AG20443 (cell line): ENCODE results near the gene SLC39A1.

Experiments
- DNase-seq: peaks from one replicate; pipeline ENCODE4 v3.0.0; 2012; ENCODE audit warnings: low spot score, mixed read lengths

The SLC39A1 gene

DNA sequence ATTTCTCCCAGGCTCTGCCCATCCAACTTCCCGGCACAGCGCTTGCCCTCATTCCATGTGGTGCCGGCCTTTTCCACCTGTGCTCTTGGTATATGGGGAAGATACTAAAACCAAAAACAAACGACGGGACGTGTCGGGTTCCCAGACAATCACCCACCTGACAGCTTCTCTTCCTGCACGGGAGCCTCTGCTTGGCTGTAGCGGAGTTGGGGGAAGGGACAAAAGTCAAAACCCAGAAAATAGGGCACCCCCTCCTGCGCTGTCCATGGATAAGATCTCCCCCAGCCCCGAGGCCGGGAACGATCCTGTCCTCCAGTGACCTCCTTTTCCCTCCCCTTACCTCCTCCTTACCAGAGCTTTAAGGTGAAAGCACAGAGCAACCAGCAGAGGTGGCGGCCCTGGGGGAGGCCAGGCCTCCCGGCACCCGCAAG is 13.5 kb upstream of the SLC39A1 start:
- DNase-seq: no peak

DNA sequence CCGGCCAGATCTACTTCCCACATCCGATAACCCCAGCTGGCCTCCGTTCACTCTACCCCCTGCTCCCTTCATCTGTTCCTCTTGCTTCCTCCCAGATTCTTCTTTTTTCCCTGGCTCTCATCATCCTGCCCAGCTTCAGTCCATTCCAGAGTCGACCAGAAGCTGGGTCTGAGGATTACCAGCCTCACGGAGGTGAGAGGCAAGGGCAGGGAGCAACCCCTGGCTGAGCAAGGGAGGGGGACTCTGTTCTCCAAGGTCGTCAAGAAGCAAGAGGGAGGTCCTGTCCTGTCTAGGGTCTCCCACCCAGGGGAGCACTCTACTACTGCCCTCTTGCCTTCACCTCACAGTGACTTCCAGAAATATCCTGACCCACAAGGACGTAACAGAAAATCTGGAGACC is 10.2 kb upstream of the SLC39A1 start:
- DNase-seq: no peak

DNA sequence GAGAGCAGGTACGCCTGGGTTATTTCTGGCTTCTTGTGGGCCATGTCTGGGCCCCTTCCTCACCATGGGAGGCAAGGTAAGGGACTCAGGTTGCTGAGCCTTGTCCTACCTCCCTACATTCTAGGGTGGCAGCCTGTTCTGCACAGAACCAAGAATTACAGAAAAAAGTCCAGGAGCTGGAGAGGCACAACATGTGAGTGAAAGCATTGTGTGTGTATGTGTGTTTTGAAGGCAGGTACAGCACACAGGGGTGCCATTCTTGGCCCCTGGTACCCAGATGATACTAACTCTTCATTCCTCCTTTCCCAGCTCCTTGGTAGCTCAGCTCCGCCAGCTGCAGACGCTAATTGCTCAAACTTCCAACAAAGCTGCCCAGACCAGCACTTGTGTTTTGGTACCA is 9.7 kb upstream of the SLC39A1 start:
- DNase-seq: no peak

DNA sequence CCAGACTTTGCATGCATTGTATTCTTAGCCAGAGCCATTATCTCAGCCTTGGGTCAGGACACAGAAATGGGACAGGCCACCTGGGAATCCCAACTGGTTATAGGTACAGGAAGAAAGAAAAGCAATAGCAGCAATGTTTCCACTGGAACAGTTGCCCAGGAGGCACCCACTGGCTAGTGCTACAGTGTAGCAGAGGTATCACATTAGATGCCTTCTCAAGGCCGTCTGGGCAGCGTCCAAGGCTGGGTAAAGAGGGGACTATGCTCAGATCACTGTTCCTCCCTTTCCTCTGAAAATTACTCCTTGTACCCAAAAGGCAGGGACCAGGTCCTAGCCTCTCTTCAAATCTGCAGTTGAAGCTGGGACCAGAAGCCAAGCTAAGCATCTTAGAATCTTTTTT is 7.0 kb upstream of the SLC39A1 start:
- DNase-seq: no peak

DNA sequence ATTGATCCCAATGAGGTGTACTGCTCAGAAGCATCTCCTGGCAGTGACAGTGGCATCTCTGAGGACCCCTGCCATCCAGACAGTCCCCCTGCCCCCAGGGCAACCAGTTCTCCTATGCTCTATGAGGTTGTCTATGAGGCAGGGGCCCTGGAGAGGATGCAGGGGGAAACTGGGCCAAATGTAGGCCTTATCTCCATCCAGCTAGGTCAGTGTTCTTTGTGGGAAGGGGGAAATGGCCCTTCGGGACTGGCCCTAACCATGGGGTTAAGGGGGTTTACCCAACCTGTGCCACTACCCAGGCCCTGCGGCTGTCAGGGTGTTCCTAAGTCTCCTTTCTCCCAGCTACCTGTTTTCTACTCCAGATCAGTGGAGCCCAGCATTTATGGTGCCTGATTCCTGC is 5.6 kb upstream of the SLC39A1 start:
- DNase-seq: no peak

DNA sequence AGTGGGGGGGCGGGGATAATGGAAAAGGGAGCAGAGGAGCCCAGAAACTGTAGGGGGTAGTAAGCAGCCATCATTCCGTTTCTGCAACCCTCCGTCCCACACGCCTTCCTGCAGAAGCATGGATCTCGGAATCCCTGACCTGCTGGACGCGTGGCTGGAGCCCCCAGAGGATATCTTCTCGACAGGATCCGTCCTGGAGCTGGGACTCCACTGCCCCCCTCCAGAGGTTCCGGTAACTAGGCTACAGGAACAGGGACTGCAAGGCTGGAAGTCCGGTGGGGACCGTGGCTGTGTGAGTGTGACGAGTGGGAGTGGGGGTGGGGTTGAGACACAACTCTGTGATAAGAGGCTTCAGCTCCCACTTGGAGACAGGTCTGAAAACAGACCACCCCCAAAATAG is 5.1 kb upstream of the SLC39A1 start:
- no peak for DNase-seq

DNA sequence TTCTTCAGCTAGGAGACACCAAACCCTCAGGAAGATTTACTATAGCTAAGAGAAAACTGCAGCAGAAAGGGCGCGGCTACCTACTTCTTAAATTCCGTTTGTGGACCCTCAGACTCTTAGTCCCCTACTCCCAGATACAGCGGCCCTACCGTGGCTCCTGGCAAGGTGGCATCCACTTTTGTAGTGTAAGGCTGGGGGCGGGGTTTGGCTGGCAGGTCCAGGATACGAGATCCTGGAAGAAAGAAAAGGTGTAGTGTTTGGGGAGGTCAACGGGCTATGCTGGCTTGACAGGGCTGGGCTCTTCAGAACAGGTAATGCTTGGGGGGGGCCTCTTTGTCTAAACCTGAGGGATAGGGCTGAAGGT is 4.6 kb upstream of the SLC39A1 start:
- no peak for DNase-seq

DNA sequence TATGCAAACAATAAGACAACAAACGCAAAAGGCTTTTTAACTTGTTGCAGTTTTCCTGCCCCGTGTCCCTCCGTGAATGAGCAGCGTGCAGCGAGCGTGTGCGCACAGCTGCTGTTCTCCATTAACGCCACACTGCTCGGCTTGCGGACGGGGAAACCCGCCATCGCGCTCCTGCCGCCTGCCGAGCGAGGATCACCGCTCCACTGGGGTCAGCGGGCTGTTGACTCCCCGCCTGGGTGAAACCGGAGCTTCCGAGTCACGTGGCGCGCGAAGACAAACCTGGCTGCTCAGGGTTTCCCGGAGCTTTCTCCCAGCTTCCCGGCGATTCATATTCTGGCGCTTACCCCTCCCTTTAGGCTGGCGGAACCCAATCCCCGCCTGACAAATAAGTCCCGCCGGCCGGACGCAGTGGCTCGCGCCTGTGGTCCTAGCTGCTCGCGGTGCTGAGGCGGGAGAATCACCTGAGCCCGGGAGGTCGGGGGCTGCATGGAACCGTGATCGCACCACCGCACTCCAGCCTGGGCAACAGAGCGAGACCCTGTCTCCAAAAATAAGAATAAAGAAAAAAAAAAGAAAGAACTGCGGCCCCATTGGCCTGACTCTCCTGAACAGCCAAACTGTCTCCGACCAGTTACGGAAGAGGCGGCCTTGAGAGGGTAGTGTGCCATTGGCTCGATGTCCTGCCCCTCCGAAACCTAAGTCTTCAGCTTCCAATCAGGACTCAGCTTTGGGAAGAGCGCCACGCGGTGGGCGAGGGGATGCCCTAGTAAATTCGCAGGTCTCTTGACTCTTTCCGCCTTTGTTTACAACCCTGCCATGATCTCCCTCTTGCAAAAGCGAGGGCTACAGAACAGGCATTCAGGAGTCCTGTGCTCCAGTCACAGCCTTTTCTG is 4.0 kb upstream of the SLC39A1 start, which contains the start of gene CREB3L4:
TSS of gene CREB3L4 (plus strand) at position 796 of the 893 bp plus-strand sequence. CDS start 624 bp downstream, outside the sequence.
- peak; percentile 92 for DNase-seq

DNA sequence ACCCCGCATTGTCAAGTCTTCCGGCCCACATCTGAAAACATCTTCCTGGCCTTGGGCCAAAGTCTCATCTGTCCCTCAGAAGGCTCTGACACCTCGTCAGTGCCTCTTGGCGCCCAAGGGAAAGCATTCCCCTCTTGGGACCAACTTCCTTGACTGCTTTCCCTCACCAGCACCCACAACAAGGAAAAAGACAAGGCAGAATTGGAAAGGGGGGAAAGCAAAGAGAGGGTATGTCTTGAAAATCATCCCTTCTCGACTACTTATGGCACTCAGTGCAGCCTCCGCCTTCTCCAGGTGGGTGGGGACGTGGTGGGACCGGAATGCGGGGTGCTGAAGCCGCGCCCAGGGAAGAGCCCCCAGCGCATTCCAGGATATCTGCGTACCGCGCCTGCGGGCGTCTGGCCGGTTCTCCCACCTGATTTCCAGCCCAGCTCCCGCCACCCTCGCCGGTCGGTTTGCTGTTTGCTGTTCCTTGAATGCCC is 554 bp upstream of the SLC39A1 start:
- peak; percentile 26 for DNase-seq

DNA sequence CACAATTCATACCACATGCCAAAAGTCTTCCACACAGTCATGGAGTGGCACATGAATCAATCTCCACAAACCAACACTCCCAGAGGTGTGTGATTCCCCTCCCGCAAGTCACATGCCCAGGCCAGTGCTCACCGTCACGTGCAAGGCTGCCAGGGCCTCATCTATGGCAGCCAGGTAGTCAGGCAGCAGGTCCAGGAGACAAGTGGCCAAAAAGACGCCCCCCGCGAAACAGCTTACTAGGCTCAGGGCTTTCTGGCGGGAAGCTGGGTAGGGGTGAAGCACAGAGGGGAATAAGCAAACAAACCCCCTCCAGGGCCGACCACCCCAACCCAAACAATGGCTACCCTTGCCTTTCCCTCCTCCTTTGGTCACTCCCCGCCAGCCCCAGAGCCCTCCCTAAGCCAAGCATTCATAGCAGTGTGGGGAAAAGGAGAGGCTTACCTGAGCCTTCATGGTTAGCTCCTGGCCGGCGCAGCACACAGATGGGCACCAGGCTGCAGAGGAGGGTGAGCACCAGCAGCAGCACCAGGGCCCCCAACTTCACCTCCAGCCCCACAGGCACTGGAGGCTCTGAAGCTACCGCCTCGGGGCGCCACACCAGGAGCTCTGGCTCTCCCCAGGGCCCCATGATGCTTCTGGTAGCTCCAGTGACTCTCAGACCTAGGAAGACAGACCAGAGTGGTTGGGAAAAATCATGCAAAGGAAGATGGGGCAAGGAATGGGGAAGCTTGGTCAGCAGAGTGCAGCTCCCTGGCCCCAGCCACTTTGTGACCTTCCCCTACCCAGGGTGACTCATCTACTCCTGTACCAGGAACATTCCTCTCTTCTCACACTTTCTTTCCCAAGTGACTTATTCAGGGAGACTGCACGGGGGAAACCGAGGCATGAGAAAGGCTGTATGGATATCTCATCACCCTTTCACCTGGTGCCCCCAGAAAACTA is 978 bp downstream of the SLC39A1 start:
- peak; percentile 58 for DNase-seq

DNA sequence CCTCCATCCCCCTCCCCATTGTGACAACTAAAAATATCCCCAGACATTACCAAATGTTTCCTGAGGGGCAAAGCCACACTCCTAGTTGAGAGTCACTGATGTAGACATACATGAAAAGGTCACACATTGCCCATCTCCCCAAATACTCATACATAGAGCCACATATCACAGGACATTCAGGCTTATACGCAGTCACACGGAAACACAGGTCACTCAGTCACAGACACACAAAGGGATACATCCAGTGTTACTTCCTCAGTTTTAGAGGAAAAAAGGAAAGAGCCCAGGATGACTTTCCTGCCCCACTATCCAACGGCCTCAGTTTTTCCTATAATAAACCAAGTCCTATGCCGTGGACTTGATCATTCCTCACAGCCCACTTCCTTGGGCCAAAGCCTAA is 1.9 kb downstream of the SLC39A1 start:
- DNase-seq: no peak

DNA sequence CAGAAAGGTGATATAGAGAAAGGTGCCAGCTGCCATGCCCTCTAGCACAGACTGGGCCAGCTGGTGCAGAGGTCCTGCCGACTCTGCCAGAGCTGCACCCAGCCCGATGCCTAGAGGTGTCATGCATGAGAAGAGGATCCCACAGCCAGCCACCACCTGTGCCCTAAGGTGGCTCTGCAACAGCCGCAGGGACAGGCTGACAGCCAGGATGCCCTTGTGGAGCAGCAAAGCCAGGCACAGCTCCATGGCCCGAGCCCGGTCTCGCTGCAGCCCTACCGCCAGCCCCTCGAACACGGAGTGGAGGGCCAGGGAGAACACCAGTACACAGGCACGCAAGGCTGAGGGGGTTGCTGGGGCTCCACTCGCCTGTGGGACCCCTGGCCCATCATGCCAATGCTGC is 3.1 kb downstream of the SLC39A1 start:
- no peak for DNase-seq

DNA sequence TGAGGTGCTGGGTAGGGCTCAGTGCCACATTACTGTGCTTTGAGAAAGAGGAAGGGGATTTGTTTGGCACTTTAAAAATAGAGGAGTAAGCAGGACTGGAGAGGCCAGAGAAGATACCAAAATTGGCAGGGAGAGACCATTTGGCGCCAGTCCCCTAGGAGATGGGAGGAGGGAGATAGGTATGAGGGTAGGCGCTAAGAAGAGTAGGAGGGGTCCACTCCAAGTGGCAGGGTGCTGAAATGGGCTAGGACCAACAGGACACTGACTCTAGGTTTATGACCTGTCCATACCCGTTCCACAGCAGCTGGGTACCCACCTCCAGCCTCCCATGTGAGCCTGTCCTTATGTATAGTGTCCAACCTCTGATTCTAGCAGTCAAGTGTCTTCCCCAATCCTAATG is 3.9 kb downstream of the SLC39A1 start:
- no peak for DNase-seq

DNA sequence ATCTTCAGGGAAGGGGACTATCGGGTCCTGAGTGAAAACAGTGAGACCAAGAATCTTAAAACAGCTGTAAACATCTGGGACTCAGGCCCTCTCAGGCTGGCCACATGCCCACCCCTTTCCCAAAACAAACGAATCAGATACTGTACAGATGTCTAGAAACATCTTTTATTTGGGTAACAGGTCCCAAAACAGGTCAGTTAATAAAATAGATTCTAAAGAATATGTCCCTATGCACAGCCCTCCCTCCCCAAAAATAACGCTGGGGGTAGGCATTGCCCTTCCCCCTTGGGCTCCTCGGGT is 4.4 kb downstream of the SLC39A1 start:
- no peak for DNase-seq

DNA sequence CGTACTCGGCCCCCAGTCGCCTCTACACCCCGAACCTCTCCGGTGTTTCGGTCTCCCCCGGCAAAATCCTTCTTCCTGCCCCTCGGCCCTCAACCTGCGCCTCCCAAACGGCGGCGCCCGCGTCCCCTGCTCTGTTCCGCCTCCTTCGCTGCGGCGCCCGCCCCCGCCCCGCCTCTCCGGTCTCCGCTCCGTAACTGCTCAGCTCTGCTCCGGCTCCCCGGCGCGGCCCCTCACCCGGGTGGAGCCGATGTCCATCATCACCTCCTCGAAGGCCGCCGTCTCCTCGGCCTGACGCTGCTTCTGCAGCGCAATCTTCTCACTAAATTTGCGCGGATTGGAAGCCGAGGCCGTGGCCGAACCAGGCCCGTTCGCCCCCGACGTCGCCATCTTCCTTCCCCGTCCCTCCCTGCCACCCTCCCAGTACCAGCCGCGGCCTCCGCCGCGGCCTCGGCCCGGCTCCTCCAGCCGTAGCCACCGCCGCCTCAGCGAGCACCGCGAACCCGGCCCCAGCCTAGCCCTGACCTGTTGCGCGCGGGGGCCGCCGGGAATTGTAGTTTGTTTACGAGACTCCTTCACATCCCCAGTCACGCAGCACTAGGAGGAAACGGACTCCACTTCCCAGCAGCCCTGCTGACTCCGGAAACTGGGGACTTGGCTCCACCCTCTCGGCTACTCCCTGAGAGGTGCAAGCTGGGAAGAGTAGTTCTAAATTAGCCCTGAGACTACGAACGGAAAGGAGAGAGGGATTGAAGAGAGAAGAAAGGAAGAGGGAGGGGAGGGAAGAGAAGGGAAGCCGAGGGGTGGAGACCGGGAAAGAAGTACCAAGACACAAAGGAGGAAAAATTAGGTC is 5.0 kb downstream of the SLC39A1 start, which contains the start of gene CRTC2:
TSS of gene CRTC2 (minus strand) at position 502 of the 850 bp plus-strand sequence. CDS start at position 387, 115 bp downstream.
- DNase-seq: peak; percentile 98

DNA sequence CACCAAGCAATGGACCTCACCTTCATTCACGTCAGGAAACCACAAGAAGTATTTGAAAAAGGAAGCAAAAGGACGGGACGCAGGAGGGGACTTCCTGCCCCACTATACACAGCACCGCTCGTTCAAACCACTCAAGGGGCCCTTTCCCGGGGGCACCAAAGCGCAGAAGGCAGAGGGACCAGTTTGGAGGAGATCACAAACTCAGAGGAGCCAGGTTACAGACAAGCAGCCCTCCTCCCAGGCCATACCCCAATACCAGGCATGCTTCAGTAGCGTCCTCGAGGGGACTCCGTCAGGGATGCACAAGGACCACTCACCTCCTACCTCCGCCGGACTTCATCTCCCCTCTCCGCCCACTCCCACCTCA is 5.6 kb downstream of the SLC39A1 start:
- DNase-seq: no peak

DNA sequence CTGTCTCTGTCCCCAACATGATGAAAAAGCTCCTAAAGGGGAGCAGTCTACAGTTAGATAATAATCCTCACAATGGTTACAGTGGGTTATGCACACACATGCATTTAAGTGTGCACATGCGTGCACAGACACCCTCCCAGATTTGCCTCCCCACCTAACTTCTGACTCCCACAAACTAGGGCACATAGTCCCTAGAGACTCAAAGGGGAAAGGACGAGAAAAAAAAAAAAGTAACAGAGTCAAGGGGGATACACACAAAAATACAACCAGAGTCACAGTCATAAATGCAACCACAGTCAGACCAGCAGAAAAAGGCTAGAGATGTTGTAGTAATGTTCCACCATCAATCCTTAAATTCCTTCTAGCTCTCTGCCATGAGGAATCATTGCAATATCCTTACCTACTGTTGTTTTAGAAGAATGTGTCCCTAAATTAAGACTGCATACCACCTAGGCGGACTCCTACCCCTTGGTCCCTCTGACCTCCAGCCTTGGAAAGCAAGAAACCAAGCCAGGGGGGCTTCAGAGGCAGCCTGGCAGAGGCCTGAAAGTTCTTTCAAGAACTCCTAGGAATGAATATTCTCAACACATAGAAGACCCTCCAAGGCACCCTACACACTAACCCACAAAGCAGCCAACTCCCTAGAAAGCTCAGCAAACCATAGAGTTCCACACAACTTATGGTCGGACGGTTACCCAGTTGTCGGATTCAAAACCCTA is 6.2 kb downstream of the SLC39A1 start:
- DNase-seq: no peak

DNA sequence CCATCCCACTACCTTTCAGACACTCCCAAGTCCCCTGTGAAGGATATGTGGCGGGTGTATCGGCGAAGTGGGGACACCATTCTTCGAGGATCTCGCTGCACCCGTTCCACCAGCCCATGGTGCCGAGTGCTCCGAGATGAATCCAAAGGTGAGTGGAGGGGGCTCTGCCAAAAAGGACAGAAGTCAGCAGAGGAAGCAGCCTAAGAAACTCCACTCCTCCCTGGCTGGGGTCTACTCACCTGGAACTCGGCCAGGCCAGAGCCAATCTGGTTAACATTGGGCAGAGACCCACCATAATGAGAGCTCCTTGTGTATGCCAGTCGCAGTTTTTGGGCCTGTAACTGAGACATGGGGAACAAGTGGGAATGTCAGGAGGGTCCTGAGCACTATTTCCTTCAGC is 8.5 kb downstream of the SLC39A1 start:
- DNase-seq: no peak

DNA sequence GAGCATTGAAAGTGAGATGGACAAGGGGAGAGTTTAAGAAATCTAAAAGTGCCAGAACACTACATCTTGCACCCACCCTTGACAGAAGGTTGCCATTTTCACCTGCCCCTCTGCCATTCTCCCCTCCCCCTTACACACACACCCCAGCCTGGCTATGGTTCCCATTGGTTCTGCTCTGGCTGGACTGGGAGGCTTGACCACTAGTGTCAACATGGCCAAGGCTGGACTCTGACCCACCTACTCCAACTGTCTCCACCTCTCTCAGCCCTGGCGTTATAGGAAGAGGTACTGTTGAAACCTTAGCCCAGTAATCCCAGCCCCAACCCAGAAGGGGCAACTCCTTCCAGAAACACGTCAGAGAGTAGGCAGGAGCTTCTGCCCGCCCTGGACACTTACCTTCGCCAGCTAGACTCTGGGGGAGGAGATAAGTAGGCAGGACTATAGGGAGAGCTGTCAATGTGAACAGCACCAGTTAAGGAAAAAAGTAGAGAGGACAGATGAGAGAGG is 9.4 kb downstream of the SLC39A1 start:
- no peak for DNase-seq

DNA sequence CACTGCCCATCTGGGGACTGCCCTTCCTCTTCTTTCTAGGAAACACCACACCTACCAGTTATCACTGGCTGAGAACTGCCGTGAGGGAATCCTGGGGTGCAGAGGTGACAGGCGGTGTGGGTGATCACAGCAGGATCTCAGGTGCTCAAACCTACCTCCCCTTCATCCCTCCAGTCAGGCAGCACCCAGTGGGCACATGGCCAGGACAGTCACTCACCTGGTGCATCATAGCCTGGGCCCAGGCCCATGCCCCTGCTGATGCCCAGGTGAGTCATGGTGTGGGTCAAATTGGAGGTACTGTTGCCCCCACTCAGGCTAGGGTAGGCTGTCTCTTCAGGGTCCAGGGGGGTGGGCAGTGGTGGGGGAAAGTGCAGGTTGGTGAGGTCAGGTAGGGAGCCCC is 11.5 kb downstream of the SLC39A1 start:
- no peak for DNase-seq

DNA sequence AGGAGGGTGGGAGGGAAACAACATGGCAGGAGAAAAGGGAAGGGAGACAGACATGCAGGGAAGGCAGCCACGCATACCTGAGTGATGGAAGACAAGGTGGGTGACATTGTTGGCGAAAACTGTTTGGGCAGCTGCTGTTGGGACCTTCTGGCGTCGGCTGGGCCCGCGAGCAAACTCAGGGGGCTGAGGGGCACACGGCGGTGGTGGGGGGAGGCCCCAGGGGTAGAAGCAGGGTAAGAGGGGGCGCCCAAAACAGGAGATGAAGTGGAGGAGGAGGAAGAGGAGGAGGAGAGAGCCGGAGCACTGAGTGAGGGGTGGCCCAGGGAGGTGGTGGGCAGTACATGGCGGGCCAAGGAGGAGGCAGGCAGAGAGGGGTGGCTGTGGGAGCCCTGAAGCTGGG is 12.2 kb downstream of the SLC39A1 start:
- no peak for DNase-seq
